Body of pancreas (tissue), 4 donors: ENCODE measurements around the gene CENPK.

ENCODE experiments used
- CTCF ChIP-seq, 7 experiments: fragments of 450-650 bp in 4 of 7; fragments of 200-600 bp in 3 of 7; sonication (generic) in 3 of 7; IDR thresholded peaks; one replicate each; pipeline ENCODE4 v1.5.1; 2016 to 2019; ENCODE audit warnings: antibody characterized with exemption in 7 of 7
- POLR2A ChIP-seq, 3 donors: fragments of 450-650 bp; IDR thresholded peaks; one replicate each; pipeline ENCODE4 v1.6.1; 2016; ENCODE audit warnings: antibody characterized with exemption in 3 of 3, mild to moderate bottlenecking in 2 of 3

- TF ChIP-seq CTCF (IDR thresholded peaks at IDR 0.05) (no peak), POLR2A (IDR thresholded peaks at IDR 0.05) (no peak)
Measured at GRCh38 chr5:65612298-65612907, 49.4 kb upstream of the CENPK start.
